Activated T-cell treated with anti-CD3 and anti-CD28 coated beads for 1 hour (primary cell): ENCODE results near the gene TAOK2.
"Not testable (repeated sequence)": the region's sequence is repeated elsewhere in the genome, so short reads cannot be mapped to it uniquely, and the experiment has no call there.

Experiments used
- DNase-seq: peaks from one replicate; pipeline ENCODE4 v3.0.0-alpha.2; 2020; ENCODE audit warnings: low read depth

TAOK2 gene

DNA sequence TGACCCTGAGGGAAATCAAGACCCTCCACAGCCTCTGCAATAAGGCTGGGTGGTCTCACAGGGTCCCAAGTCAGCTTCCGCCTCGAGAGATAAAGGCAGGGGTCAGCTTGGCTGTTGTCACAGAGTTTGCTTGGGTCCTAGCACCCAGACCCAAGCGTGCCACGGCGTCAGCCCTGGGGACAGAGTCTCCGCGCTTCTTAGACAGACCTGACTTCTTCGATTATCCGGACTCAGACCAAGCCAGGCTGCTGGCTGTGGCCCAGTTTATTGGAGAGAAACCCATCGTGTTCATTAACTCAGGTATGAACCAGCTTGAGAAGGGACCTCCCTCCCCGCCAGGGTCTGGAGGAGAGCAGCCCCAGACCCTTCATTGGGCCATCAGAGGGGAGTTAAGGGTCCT, 49.9 kb downstream of the TAOK2 start:
- no peak for DNase-seq

DNA sequence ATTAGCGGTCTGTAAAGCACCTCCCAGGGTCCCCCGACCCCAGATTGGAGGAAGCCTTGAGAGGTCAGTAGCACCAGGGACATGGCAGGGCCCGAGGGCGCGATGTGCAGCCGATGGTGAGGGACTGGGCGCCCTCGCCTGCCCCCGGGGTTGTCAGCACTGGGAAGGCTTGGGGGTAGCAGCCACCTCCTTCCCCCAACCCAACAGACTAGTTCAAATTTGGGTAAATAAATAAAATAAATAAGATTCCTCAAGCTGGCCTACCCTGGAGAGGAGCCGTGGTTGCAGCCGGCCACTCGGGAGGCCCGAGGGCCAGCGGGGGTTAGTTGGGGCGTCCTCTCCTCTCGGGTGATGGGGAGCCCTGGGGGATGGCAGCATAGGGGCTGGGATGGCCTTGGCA, 50.8 kb downstream of the TAOK2 start:
- DNase-seq: no peak

GRCh38 chr16:30025156-30025555, 51.5 kb downstream of the TAOK2 start:
- no peak for DNase-seq

DNA sequence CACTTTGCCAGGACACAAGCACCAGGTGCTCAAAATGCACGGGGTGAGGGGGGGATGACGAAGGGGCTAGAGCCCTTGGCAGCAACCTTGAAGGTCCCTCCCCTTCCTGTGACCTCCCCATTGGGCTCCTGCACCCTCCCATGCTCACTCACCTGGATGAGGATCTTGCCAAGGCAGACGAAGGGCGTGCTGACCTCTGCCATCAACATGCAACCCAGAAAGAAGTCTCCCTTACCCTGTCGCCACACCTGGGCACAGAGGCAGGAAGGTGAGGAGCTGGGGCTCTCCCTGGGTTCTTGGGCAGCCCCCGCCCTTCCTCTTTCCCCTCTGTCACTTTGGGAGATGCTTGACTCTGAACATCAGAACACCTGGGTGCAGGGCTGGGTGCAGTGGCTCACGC, 51.9 kb downstream of the TAOK2 start:
- DNase-seq: no peak

- DNase-seq: no peak
Observed at GRCh38 chr16:30026449-30026848, 52.8 kb downstream of the TAOK2 start.

DNA sequence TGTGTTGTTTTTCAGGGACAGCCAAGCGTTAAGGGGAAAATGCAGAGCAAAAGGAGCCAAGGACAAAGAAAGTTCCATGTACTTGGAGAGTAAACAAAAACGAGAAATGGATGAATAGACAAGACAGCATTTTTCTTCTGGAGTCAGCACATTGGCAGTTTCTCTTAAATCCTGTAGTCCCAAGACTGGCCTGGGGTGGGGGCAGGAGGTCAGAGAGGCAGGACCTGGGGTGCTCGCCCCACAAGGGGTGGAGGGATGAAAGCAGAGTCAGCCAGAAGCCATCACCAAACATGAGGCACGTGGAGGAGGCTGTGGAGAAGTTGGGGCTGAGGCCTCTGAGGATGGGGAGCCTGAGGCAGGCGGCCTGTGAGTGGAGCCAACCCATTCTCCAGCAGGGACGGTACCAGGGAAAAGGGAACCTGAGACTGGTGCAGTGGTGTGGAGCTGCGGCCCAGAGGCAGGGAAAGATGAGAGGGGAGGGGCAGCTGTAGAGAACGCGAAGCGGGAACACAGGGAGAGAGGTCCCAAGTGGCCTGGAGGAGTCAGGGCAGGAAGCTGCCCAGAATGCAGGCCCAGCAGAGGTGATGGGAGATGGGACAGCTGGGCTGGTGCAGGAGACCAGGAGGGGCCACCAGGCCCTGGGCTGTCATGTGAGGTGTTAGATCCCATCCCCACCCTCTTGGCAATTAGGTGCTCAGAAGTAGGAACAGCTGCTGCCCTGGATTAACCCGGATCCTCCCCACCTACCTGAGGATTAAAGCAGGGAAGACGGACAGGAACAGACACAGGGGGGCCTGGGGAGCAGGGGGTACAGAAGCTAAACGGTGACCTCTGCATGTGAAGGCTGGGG, 54.1 kb downstream of the TAOK2 start:
- no peak for DNase-seq

- no peak for DNase-seq
Observed at GRCh38 chr16:30028438-30029076, 54.9 kb downstream of the TAOK2 start.

DNA sequence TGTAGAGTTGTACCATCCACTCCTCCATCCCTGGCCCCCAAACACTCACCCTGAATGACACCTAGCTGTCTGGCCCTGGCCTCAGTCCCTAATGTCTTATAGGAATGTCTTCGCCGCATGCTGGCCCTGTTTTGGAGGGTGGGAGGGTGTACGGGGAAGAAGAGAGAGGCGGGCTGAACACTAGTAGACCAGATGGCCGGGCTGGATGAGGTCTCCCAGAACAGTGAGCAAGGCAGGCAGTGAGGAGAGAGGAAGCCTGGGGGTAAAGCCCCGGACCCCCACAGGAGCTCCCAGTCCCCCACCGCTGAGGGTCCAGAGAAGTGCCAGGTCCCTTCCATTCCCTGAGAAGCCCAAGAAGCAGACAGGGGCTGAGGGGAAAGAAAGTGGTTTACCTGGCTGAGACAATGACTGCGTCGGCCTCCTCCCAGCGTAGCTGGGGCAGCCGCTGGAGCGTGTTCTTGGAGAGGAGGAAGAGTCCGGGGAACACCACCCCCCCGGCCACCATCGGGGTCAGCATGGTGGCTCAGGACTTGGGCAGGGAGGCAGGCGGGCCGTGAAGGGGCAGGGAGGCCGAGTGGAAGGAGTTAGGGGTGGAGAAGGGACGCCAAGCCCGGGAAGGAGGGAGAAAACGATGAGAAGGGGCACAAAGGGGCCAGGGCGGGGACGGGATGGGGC, 56.5 kb downstream of the TAOK2 start:
- no peak for DNase-seq

- DNase-seq: no peak
Observed at GRCh38 chr16:30030841-30031413, 57.3 kb downstream of the TAOK2 start, which contains the start of gene TLCD3B. Gene TLCD3B, minus strand, starts transcription at chr16:30031271. Its CDS starts 744 bp downstream, at chr16:30030527.

GRCh38 chr16:30031477-30031918, 57.8 kb downstream of the TAOK2 start:
- no peak for DNase-seq

DNA sequence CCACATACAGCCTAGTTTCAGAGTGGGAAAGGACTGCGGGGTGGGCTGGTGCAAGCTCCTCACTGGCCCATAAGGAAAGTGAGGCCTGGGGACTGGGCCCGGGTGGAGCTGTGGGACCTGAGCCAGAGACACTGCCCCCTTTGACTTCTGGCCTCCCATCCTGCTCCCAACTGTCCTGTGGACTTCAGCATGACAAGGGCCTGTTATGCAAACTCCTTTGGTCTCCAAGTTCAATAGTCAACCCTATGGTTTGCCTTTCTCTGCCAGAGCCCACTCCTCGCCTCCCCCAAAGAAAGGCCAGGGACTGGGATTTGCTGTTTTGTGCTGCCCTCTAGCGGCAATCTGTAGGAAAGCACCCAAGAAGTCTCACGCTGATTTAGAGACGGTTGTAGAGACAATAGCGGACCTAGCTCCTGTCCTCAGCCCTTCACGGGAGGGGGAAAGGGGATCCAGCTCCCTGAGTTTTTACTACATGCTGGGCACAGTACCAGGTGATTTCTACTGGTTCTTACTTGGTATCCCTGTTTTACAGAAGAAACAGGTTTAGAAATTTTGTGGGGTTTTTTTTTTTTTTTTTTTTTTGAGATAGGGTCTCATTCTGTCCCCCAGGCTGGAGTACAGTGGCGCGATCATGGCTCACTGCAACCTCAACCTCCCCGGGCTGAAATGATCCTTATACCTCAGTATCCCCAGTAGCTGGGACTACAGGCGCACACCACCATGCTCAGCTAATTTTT, 58.6 kb downstream of the TAOK2 start:
- peak; percentile 37 for DNase-seq

GRCh38 chr16:30033270-30033669, 59.6 kb downstream of the TAOK2 start:
- DNase-seq: no peak

- DNase-seq: no peak
Observed at GRCh38 chr16:30040221-30040620, 66.6 kb downstream of the TAOK2 start.

DNA sequence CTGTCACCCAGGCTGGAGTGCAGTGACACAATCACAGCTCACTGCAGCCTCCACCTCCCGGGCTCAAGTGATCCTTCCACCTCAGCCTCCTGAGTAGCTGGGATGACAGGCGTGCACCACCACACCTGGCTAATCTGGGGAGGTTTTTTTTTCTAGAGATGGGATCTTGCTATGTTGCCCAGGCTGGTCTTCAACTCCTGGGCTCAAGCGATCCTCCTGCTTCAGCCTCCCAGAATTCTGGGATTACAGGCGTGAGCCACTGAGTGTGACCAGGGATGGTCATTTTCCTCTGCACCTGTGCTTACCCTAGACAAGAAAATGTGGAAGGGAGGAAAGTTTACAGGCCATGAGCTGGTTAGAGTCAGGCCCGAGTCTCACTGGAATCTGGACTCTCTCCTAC, 67.0 kb downstream of the TAOK2 start:
- not testable (repeated sequence) for DNase-seq

GRCh38 chr16:30041841-30042240, 68.2 kb downstream of the TAOK2 start:
- DNase-seq: no peak
